HG02588 (cell line): ENCODE measurements around the gene OR13C8.

Experiments used
- ATAC-seq: cut with Tn5 transposase; IDR thresholded peaks from one replicate; pipeline ENCODE4 v1.9.1; 2021; ENCODE audit warnings: mild to moderate bottlenecking, moderate library complexity; ENCODE audit not compliant: unreplicated experiment

Gene OR13C8

DNA sequence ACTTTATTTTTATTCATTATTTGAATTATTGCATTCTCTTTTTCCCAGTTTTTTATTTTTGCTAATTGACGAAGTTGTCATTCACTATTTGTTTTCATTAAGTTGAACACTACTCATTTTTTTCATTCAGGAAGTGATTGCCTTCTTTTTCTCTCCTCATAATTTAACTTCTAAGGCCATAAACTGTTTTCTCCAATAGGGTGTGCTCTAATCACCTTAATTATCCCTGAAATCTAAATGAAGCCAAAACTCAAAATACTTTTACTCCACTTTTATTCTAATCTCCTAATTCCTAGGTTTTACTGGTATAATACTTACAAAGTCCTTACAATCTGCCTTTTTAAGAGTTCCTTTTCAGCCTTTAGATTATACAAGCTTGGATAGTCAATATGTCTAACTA is 39.4 kb downstream of the OR13C8 start:
- ATAC-seq = no peak

DNA sequence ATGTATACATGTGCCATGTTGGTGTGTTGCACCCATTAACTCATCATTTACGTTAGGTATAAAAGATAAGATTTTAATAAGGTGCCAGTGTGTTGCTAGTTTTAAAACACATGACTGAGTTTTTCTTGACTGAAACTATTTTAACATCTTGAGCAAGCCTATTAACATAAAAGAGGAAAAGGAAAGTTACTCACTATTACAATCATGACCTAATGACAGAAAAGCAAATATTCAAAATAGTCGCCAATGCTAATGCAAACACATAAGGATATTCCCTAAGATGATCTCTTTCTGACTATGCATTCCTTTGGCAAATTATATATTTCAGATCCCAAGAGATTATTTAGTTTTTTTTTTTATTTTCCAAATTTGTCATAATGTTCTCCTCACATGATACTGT is 42.2 kb downstream of the OR13C8 start:
- ATAC-seq = no peak

DNA sequence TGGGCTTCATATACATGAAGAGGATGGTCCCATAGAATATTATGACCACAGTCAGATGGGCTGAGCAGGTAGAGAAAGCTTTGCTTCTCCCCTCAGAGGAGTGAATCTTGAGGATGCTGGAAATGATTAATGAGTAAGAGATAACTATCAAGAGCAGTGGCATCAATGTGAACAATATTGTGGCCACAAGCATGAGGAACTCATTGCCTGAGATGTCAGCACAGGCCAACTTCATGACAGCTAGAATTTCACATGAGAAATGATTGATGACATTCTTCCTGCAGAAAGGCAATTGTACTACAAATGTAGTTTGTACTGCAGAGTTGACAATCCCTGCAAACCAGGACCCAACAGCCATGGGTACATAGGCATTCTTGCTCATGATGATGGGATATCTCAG is 48.5 kb downstream of the OR13C8 start:
- ATAC-seq = no peak

DNA sequence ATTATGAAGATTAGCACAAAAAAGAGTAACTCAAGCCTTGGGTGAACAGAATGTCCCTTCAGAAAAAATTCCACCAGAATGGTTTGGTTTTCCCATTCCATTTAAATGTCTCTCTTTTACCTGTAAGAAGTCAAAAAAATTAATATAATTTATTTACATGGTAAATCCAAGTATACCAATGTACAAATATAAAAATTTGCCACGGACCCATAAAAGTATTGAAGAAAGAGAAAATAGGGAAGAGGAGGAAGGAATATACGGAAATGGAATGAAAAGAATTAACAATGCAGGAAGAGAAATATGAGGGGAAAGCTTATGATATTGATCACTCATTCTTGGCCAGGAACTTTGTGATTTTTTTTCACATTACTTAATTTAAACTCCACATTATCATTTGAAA is 49.1 kb downstream of the OR13C8 start, which contains the start of gene OR13C9:
OR13C9 (minus strand) TSS at position 101 of the 400 bp plus-strand sequence; CDS start at position 101, 0 bp downstream.
- ATAC-seq = no peak
